Endothelial cell of umbilical vein (primary cell): ENCODE measurements around the gene NKD1. TPM values are rescaled to one million over a fixed set of nuclear protein-coding genes. Genes with fewer than 3 reads are reported as not detected.

Experiments
- BruUV-seq: library from RNA; stranded (reverse); fragments of 400-500 nt; replicated peaks from 2 replicates; lab custom pipeline; 2021; lab: Mats Ljungman, UMichigan
- CTCF ChIA-PET: fragments of 300-600, 350-600 bp; sonication (Branson Sonifier 250); formaldehyde crosslinking; loops from one replicate; lab custom pipeline; 2021; ENCODE audit warnings: antibody characterized with exemption, inconsistent platforms; lab: Charles Lee
- POLR2A ChIA-PET: fragments of 300-600, 350-600 bp; sonication (Branson Sonifier 250); formaldehyde crosslinking; loops from one replicate; lab custom pipeline; 2021; ENCODE audit warnings: antibody characterized with exemption, inconsistent platforms; lab: Charles Lee
- DNase-seq: peaks from one replicate; pipeline ENCODE4 v3.0.0-alpha.2; 2011; ENCODE audit warnings: low read depth, low spot score
- FAIRE-seq: peaks from 2 replicates; lab custom pipeline; 2011; peaks lifted over from hg19 to GRCh38; lab: Jason Lieb, UNC
- H2AFZ ChIP-seq: 2 replicates; pipeline ENCODE4 v1.6.0; 2012; ENCODE audit warnings: low read depth, low read length, control low read depth, inconsistent platforms
- H3K27ac ChIP-seq: 2 replicates; pipeline ENCODE4 v1.5.1; 2011; ENCODE audit warnings: low read depth, mild to moderate bottlenecking, control low read depth, low read length, moderate library complexity; ENCODE audit not compliant: insufficient read depth
- H3K27me3 ChIP-seq, 2 experiments: 2 replicates each; pipeline versions ENCODE4 v1.6.0 to v1.6.1; 2011; ENCODE audit warnings: low read length in 2 of 2, mixed read lengths in 1 of 2; ENCODE audit not compliant: control insufficient read depth in 2 of 2, insufficient read depth in 2 of 2
- H3K36me3 ChIP-seq, 2 experiments: 2 replicates in 1 of 2; 3 replicates in 1 of 2; pipeline ENCODE4 v1.5.1; 2011; ENCODE audit warnings: low read length in 2 of 2, mild to moderate bottlenecking in 1 of 2, moderate library complexity in 1 of 2; ENCODE audit not compliant: control insufficient read depth in 2 of 2, insufficient read depth in 2 of 2; ENCODE audit errors: extremely low read depth in 1 of 2
- H3K4me1 ChIP-seq: 3 replicates; pipeline ENCODE4 v1.5.1; 2011; ENCODE audit warnings: mild to moderate bottlenecking, low read length; ENCODE audit not compliant: control insufficient read depth, insufficient read depth; ENCODE audit errors: extremely low read depth
- H3K4me2 ChIP-seq: 2 replicates; pipeline ENCODE4 v1.6.1; 2011; ENCODE audit warnings: low read length, control low read depth, mixed read lengths; ENCODE audit not compliant: insufficient read depth
- H3K4me3 ChIP-seq, 3 experiments: fragments of 200-600 bp in 1 of 3; sonication (generic), shearing (Covaris generic) in 1 of 3; replicated peaks in 1 of 3; 2 replicates each; pipeline ENCODE4 v1.5.1; 2011 to 2016; ENCODE audit warnings: control low read depth in 3 of 3, low read length in 3 of 3, mild to moderate bottlenecking in 2 of 3, inconsistent platforms in 1 of 3, low read depth in 1 of 3, moderate library complexity in 1 of 3; ENCODE audit not compliant: insufficient read depth in 1 of 3
- H3K79me2 ChIP-seq: 2 replicates; pipeline ENCODE4 v1.6.0; 2012; ENCODE audit warnings: low read length, inconsistent platforms; ENCODE audit not compliant: control insufficient read depth, insufficient read depth
- H3K9ac ChIP-seq: replicated peaks from 2 replicates; pipeline ENCODE3; 2011; ENCODE audit warnings: low read length, control low read depth; ENCODE audit not compliant: insufficient read depth; ENCODE audit errors: extremely low read depth
- H3K9me1 ChIP-seq: replicated peaks from 3 replicates; pipeline ENCODE4 v1.6.0; 2011; ENCODE audit warnings: mild to moderate bottlenecking, low read length; ENCODE audit not compliant: control insufficient read depth, insufficient read depth; ENCODE audit errors: extremely low read depth
- H3K9me3 ChIP-seq: replicated peaks from 2 replicates; pipeline ENCODE4 v1.5.1; 2012; ENCODE audit warnings: low read length, inconsistent platforms; ENCODE audit not compliant: control insufficient read depth, insufficient read depth
- H4K20me1 ChIP-seq: replicated peaks from 2 replicates; pipeline ENCODE3; 2011; ENCODE audit warnings: mild to moderate bottlenecking, low read length; ENCODE audit not compliant: control insufficient read depth, insufficient read depth; ENCODE audit errors: extremely low read depth
- GATA2 ChIP-seq: IDR thresholded peaks from 2 replicates; pipeline ENCODE4 v1.7.0; 2011; ENCODE audit warnings: low read depth, mild to moderate bottlenecking, moderate library complexity, mixed read lengths, low read length; ENCODE audit not compliant: insufficient read length, insufficient read depth
- POLR2A ChIP-seq: IDR thresholded peaks from 2 replicates; pipeline ENCODE4 v1.6.1; 2012; ENCODE audit warnings: low read depth, mild to moderate bottlenecking, control low read depth, low read length
- POLR2AphosphoS5 ChIP-seq: IDR thresholded peaks from 2 replicates; pipeline ENCODE4 v1.6.1; 2012; ENCODE audit warnings: low read depth, mild to moderate bottlenecking, control low read depth, low read length, moderate library complexity; ENCODE audit not compliant: insufficient read depth
- dilution Hi-C: fragments of 300-500 bp; cut with MboI; formaldehyde crosslinking; loops from one replicate; pipeline ENCODE4 v1.15.0; 2019; ENCODE audit warnings: low sequenced_read_pairs; ENCODE audit not compliant: extremely low pct_ligation_motif_present
- intact Hi-C: fragments of 100-400 bp; cut with micrococcal nuclease; formaldehyde crosslinking; loops from one replicate; pipeline ENCODE4 v1.10.0; 2022
- polyA plus RNA-seq, 4 experiments: library from polyadenylated mRNA; depleted of rRNA in 3 of 4; stranded (reverse) in 3 of 4; unstranded in 1 of 4; fragments of >200 nt; gene quantifications; 2 replicates each; pipeline versions ENCODE4 v1.2.1 to v1.2.3, GENCODE V29; 2011 to 2012; ENCODE audit warnings: missing spikeins in 1 of 4
- total RNA-seq: library from RNA; stranded (reverse); gene quantifications from 2 replicates; pipeline ENCODE4 v1.2.3, GENCODE V29; 2021
- TF ChIP-seq, protein P1 (sequence below), 2 donors: IDR thresholded peaks; 1 replicate in 1 of 2; 2 replicates in 1 of 2; pipeline ENCODE4 v1.5.1; 2011; ENCODE audit warnings: low read length in 2 of 2, mild to moderate bottlenecking in 2 of 2, moderate library complexity in 2 of 2, control low read depth in 1 of 2, inconsistent platforms in 1 of 2, low read depth in 1 of 2; ENCODE audit not compliant: insufficient read depth in 1 of 2; ENCODE audit errors: extremely low read depth in 1 of 2

The NKD1 gene
- total and polyA plus RNA-seq, 2 donors (not counting 3 experiments of a cell fraction or from before 2014, with no cell fraction given), result not detected

DNA sequence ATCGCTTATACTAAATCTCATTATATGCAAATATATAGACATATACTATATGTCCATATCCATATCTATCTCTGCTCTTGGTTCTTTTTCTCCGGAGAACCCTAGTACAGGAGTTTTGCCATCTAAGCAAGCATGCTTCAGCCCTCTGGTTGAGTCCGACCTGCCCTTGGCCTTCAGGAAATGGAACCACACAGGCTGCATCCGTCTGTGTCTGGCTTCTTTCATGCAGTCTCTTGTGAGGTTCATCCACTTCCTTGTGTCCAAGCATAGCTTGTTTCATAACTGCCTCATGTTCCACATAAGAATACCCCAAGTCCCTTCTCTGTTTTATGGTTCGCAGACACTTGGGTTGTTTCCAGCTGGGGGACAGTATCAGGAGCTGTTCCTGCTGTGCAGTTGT is 116.1 kb downstream of the NKD1 start:
- Histone ChIP-seq H3K27ac (no peak overlapping the region), H3K4me3 (no peak overlapping the region), H3K9ac (no peak overlapping the region), H4K20me1 (no peaks in the 10 kb centered on the region), H3K36me3 (no peaks in the 10 kb centered on the region), H3K79me2 (no peaks in the 10 kb centered on the region), H3K9me3 (no peaks in the 10 kb centered on the region), H3K27me3 (no peaks in the 10 kb centered on the region), H3K9me1 (no peaks in the 10 kb centered on the region), H2AFZ (no peak overlapping the region), H3K4me1 (peaks cover 3% of the 10 kb centered on the region), H3K4me2 (no peak overlapping the region)
- CTCF ChIA-PET, result interaction anchor here (0.7 to 10.9 kb wide), 17 partner anchors 9 to 639 kb away, joined by 3 to 179 read pairs (median 7); partner anchors contain the start of genes ADCY7 and CNEP1R1
- POLR2A ChIA-PET, result no interaction called here
- FAIRE-seq (no peak), DNase-seq (no peak)
- dilution Hi-C loops (no loop called here), intact Hi-C loops (loop anchor here (2.0 kb wide), 3 partner anchors 115 to 295 kb away; partner anchors contain the start of genes BRD7 and NKD1)
- TF ChIP-seq POLR2A, result no peak
- no TSS peak for BruUV-seq

DNA sequence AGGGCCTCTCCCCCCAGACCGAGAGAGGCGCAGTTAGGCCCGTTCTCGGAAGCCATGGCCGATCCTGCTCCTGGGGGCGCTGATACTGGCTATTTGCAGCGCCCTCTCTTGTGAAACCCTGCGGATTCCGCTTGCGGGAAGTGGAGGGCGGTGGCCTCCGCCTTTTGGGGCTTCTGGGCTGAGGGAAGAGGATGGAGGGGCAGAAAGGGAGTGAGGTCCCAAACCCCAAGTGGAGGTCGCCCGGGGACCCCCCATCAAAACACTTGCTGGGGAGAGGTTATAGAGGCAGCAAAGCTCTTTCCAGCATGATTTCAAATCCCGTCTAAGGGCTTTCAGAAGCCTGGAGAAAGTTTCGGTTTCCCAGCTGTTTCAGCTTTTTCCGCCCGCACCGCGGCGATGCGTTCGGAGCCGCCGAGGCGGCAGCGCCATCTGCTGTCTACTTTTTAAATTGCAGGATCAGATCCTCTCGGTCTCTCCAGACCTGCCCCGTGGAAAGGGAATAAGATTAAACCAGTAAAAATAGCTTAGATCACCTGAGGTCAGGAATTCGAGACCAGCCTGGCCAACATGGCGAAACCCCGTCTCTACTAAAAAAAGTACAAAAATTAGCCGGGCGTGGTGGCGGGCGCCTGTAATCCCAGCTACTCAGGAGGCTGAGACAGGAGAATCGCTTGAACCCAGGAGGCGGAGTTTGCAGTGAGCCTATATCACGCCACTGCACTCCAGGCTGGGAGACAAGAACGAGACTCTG is 117.1 kb downstream of the NKD1 start:
- TF ChIP-seq POLR2A, result no peak
- TF ChIP-seq POLR2AphosphoS5, result no peak
- TF ChIP-seq, protein P1, sequence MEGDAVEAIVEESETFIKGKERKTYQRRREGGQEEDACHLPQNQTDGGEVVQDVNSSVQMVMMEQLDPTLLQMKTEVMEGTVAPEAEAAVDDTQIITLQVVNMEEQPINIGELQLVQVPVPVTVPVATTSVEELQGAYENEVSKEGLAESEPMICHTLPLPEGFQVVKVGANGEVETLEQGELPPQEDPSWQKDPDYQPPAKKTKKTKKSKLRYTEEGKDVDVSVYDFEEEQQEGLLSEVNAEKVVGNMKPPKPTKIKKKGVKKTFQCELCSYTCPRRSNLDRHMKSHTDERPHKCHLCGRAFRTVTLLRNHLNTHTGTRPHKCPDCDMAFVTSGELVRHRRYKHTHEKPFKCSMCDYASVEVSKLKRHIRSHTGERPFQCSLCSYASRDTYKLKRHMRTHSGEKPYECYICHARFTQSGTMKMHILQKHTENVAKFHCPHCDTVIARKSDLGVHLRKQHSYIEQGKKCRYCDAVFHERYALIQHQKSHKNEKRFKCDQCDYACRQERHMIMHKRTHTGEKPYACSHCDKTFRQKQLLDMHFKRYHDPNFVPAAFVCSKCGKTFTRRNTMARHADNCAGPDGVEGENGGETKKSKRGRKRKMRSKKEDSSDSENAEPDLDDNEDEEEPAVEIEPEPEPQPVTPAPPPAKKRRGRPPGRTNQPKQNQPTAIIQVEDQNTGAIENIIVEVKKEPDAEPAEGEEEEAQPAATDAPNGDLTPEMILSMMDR (IDR thresholded peaks at IDR 0.05; ENCODE audit: extremely low read depth in 1 of 2, insufficient read depth in 1 of 2, low read depth in 1 of 2, low read length in 2 of 2), result peak; percentile 77 to 80
- no peak for TF ChIP-seq GATA2
- peak; percentile 77 for DNase-seq
- H3K79me2 ChIP-seq, result no peaks in the 10 kb centered on the region
- no peaks in the 10 kb centered on the region for H3K27me3 ChIP-seq
- peak overlapping the region; percentile 85 for H3K4me2 ChIP-seq
- CTCF ChIA-PET, result interaction anchor here (0.6 to 10.9 kb wide), 101 partner anchors 9 to 807 kb away, joined by 3 to 179 read pairs (median 5); partner anchors contain the start of genes ADCY7, BRD7, CNEP1R1 and CYLD
- no peaks in the 10 kb centered on the region for H3K9me1 ChIP-seq
- peaks cover 3% of the 10 kb centered on the region for H3K4me1 ChIP-seq
- H3K36me3 ChIP-seq, result no peaks in the 10 kb centered on the region
- peak; percentile 91 for FAIRE-seq
- H3K9me3 ChIP-seq, result no peaks in the 10 kb centered on the region
- intact Hi-C loops, result loop anchor here (1.0 to 5.0 kb wide), 12 partner anchors 53 to 640 kb away; partner anchors contain the start of genes BRD7, CNEP1R1 and NKD1
- H3K4me3 ChIP-seq, result peak overlapping the region; percentile 42 to 76 (median 72)
- no peaks in the 10 kb centered on the region for H4K20me1 ChIP-seq
- dilution Hi-C loops, result no loop called here
- peak overlapping the region; percentile 98 for H2AFZ ChIP-seq
- H3K9ac ChIP-seq, result peak overlapping the region; percentile 71
- no TSS peak for BruUV-seq
- H3K27ac ChIP-seq, result no peak overlapping the region
- POLR2A ChIA-PET, result no interaction called here
